ENCODE results near the gene TBX21.

- TF ChIP-seq CTCF (tag by site-specific recombination; IDR thresholded peaks at IDR 0.05) = no peak
- no peak for TF ChIP-seq ZNF274 (IDR thresholded peaks at IDR 0.05; ENCODE audit: low read length)
- TF ChIP-seq ZNF274 (tag by site-specific recombination; IDR thresholded peaks at IDR 0.05; ENCODE audit: borderline replicate concordance) = no peak
Observed at GRCh38 chr17:47763913-47764582, 31.0 kb downstream of the TBX21 start.

Measured in HEK293 (cell line).